VCaP (cell line): ENCODE measurements around the gene ZNF511.

ENCODE experiments used
- H3K27ac ChIP-seq: fragments of 450-650 bp; 2 replicates; pipeline ENCODE4 v1.5.1; 2017
- TF ChIP-seq, protein P1 (sequence below): fragments of 450-650 bp; conservative IDR thresholded peaks from 2 replicates; pipeline ENCODE4 v1.5.1; 2017; ENCODE audit warnings: mild to moderate bottlenecking, moderate library complexity

ZNF511 gene

DNA sequence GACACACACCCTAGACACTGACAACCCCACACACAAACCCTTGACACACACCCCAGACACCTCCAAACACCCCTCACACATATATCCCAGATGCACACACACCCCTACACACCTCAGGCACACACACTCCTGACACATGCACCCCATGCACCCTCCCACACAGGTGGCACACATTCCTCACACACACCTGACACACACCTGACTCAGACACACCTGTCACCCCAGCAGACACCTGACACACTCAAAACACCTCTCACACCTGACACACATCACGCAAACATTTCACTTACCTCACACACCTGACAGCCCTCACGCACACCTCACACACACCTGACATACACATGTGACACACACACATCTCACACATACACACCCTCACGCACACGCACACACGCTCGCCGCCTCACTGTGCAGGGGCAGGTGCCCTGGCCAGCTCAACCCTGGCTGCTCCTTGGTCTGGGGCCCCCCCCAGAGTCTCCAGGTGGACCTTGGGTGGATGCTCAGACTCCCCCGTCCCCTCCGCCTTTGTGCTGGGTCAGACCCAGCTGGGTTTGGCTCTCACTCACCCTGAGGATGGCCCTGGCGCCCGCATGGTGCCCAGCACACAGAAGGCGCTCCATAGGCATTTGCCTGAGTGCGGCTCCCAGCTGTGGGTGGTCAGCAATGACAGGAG lies 31.1 kb downstream of the ZNF511 start:
- H3K27ac ChIP-seq: no peak overlapping the region
- TF ChIP-seq, protein P1, sequence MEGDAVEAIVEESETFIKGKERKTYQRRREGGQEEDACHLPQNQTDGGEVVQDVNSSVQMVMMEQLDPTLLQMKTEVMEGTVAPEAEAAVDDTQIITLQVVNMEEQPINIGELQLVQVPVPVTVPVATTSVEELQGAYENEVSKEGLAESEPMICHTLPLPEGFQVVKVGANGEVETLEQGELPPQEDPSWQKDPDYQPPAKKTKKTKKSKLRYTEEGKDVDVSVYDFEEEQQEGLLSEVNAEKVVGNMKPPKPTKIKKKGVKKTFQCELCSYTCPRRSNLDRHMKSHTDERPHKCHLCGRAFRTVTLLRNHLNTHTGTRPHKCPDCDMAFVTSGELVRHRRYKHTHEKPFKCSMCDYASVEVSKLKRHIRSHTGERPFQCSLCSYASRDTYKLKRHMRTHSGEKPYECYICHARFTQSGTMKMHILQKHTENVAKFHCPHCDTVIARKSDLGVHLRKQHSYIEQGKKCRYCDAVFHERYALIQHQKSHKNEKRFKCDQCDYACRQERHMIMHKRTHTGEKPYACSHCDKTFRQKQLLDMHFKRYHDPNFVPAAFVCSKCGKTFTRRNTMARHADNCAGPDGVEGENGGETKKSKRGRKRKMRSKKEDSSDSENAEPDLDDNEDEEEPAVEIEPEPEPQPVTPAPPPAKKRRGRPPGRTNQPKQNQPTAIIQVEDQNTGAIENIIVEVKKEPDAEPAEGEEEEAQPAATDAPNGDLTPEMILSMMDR: no peak

DNA sequence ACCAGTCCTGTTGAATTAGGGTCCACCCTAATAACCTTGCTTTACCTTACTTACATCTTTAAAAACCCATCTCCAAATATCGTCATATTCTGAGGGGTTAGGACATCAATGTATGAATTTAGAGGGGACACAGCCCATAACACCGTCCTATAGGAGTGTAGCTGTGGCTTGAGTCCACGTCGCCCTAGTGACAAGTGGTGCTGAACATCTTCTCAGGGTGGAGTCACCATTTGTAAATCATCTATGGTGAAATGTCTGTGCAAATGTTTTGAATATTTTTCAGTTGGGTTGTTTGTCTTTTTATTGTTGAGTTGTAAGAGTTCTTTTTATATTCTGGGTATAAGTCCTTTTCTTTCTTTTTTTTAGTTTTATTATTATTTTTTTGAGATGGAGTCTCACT lies 33.3 kb downstream of the ZNF511 start:
- TF ChIP-seq, protein P1: no peak
- H3K27ac ChIP-seq: no peak overlapping the region

DNA sequence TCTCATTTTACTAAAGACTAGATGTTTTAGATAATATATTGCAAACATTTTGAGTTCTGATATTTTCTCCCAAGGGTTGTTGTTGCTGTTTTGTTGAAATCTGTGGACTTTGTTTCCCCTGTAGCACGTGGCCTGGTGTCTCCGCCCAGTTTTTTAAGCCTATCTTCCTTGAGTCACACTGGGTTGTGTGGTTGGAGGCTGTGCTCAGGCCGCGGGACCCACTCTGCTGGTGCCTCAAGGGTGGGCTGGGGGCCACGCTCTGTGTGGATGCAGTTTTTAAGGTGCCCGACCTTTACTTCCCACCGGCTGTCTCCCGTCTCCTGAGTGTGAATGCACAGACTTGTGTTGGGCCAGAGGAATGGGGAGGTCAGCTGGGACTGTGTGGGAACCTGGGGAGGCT lies 34.2 kb downstream of the ZNF511 start:
- TF ChIP-seq, protein P1: no peak
- H3K27ac ChIP-seq: no peak overlapping the region

DNA sequence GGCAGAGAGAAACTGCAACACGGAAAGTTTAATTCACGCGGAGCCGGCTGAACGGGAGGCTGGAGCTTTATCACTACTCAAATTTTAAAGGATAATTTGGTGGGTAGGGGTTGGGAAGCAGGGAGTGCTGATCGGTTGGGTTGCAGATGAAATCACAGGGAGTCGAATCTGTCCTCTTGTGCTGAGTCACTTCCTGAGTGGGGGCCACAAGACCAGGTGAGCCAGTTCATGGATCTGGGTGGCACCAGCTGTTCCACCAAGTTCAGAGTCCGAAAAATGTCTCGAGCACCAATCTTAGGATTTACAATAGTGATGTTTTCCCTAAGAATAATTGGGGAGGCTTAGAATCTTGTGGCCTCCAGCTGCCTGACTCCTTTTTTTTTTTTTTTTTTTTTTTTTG lies 34.8 kb downstream of the ZNF511 start:
- no peak overlapping the region for H3K27ac ChIP-seq
- TF ChIP-seq, protein P1: no peak

DNA sequence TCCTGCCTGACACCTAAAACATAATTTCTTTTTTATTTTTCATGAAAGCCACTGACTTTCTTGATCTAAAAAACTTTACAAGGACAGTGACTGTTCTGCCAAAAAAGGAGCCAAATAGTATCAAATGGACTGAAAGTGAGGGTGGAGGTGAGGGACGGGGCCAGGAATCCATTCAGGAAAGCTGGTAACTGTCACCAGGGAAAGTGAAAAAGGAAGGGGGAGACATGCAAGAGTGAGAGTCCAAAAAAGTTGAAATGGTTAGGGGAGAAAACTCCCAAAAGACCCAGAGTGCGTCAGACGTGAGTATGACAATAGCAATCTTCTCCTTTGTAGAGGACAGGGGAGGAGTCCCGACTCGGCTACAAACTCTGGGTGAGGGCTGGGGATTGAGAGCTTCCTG lies 35.5 kb downstream of the ZNF511 start:
- TF ChIP-seq, protein P1: no peak
- no peak overlapping the region for H3K27ac ChIP-seq

DNA sequence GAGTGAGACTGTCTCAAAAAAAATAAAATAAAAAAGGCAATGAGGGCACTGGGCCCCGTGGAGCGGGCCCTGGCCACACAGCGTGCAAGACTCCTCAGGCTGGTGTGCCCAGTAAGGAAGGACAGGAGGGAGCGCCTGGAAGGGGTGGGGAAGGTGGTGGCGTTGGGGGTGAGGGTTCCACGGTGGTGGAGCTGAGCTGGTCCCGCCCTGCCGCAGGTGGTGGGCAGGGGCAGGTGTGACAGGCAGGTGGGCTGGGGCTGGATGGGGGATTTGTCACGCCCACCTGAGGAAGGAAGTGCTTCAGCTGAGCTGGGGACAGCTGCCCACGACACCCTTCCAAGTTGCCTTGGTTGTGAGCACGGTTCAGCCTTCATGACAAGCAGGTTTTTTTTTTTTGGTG lies 37.7 kb downstream of the ZNF511 start:
- TF ChIP-seq, protein P1: no peak
- no peak overlapping the region for H3K27ac ChIP-seq

DNA sequence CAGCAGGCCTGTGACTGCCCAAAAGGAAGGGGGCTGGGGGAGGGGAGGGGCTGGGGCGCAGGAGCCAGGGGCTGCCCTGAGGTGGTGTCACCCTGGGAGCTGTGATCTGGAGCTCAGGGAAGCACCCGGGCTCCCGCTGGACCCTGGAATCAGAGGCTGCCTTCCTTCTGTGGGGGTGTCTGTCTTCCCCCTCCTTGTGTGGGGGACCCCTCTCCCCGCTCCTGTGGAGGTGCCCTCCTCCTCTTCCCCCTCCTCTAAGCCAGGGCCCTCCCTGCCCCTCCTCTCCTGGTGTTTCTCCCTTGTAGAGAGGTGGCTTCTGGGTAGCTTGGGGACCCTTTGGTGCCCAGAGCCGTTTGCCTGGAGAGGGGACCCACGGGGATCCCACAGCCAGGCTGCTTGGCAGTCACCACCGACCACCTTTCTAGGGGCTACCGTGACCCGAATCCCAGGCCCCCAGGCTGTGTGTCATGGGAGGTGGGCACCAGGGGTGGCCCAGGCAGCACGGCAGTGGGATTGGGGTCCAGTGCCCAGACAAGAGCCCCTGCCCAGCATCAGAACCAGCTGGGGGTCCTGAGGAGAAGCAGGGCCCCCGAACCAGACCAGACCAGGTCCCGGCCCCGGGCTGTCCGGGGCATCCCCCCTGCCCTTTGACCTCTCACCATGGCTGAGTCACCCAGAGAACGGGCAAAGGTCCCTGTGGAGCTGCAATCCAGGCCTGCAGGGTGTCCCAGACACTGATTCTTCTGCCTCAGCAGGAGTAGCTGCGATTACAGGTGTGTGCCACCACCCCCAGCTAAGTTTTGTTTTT lies 39.2 kb downstream of the ZNF511 start:
- H3K27ac ChIP-seq: no peak overlapping the region
- TF ChIP-seq, protein P1: no peak
